ENCODE results near the gene FRMD5.
"Not testable (repeated sequence)": the region's sequence is repeated elsewhere in the genome, so short reads cannot be mapped to it uniquely, and the experiment has no call there.

FRMD5 gene

GRCh38 chr15:43851251-43851650 is 343.8 kb downstream of the FRMD5 start:
- DNase-seq (ENCODE audit: low read depth, low spot score), result no peak

DNA sequence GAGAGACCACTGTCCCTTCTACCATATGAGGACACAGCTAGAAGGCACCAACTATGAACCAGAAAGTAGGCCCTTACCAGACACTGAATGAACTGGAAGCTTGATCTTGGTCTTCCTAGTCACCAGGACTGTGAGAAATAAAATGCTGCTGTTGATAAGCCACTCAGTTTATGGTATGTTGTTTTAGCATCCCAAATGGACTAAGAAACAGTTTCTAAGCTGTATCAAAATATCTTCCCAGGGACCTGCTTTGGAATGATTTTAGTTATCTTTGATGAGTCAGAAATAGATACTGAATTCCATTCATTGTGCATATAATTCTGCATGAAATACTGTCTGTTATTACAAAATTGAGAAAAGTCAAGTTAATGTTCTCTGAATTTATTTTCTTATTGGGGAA is 349.6 kb downstream of the FRMD5 start:
- DNase-seq (ENCODE audit: low read depth, low spot score), result no peak

DNA sequence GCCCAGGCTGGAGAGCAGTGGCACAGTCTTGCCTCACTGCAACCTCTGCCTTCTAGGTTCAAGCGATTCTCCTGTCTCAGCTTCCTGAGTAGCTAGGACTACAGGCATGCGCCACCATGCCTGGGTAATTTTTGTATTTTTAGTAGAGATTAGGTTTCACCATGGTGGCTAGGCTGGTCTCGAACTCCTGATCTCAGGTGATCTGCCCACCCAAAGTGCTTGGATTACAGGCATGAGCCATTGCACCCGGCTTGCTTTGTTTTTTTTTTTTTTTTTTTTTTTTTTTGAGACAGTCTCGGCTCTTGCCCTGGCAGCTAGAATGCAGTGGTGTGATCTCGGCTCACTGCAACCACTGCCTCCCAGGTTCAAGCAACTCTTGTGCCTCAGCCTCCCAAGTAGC is 362.6 kb downstream of the FRMD5 start:
- not testable (repeated sequence) for DNase-seq (ENCODE audit: low read depth, low spot score)

DNA sequence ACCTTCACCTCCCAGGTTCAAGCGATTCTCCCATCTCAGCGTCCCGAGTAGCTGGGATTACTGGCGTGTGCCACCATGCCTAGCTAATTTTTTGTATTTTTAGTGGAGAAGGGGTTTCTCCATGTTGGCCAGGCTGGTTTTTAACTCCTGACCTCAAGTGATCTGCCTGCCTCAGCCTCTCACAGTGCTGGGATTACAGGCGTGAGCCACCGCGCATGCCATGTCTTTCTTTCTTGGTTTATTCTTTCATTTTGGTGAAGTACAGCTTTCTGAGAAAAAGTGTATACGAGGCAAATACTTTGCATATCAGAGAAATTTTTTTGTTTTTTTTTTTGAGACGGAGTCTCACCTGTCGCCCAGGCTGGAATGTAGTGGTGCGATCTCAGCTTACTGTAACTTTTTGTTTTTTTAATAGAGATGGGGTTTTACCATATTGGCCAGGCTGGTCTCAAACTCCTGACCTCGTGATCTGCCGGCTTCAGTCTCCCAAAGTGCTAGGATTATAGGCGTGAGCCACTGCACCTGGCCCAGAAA is 363.5 kb downstream of the FRMD5 start:
- DNase-seq (ENCODE audit: low read depth, low spot score), result not testable (repeated sequence)

GRCh38 chr15:43830691-43831275 is 364.3 kb downstream of the FRMD5 start:
- not testable (repeated sequence) for DNase-seq (ENCODE audit: low read depth, low spot score)

DNA sequence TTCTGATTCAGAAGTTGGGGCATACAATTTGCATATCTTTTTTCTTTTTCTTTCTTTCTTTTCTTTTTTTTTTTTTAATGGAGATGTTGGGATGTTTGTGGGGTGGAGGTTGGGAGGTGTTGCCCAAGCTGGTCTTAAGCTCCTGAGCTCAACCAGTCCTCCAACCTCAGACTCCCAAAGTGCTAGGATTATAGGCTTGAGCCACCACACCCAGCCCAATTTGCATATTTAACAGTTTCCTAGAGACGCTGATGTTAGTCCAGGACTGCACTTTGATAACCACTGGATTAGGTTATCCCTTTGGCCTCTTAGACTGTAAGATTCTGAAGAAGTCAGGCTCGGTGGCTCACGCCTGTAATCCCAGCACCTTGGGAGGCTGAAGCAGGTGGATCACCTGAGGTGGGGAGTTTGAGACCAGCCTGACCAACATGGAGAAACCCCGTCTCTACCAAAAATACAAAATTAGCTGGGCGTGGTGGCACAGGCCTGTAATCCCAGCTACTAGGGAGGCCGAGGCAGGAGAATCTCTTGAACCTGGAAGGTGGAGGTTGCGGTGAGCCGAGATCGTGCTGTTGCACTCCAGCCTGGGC is 365.0 kb downstream of the FRMD5 start:
- DNase-seq (ENCODE audit: low read depth, low spot score), result not testable (repeated sequence)

DNA sequence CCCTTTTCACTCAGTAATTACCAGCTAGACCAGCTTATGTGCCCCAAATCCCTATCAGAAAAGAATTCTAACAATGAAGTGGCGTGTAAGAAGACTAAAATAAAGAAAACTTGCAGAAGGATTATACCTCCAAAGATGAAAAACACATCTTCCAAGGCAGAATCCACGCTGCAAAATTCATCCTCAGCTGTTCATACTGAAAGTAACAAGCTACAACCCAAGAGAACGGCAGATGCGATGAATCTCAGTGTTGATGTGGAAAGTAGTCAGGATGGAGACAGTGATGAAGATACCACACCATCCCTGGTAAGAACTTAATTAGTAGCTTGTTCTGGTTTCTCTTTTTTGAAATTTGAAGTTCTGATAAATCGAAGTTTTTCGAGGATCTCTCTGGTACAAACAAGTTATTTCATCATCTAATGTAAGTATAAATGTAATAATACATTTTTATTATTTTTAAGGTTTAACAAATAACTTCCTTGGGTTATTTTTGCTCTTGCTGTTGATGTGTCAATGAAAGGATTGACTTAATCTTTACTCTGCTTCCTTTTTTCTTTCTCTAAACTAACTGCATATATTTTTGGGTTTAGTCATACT is 366.9 kb downstream of the FRMD5 start:
- DNase-seq (ENCODE audit: low read depth, low spot score), result no peak

DNA sequence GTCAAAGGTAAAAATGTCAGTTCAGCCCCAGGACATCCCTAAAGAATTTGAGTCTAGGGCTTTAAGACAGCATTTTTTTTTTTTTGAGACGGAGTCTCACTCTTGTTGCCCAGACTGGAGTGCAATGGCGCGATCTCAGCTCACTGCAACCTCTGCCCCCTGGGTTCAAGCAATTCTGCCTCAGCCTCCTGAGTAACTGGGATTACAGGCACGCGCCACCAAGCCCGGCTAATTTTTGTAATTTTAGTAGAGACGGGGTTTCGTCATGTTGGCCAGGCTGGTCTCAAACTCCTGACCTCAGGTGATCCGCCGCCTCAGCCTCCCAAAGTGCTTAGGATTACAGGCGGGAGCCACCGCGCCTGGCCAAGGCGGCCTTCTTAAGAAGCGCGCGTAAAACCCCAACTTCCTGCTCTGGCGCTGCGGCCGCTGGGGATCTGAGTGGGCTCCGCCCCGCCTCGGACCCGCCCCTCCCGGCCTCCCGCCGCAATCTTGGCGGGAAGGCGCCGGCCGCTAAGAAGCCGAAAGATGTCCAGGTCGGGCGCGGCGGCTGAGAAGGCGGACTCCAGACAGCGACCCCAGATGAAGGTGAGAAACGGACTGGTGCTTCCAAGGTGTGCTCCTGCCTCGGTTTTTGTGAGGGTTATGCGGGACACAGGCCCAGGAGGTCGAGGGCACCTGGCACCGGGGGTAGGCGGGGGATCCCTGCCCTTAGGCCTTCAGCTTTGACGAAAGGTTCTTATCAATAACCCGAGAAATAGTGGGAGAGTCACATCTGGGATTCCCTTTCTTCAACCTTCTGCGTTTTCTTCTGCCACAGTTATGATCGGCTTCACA is 368.3 kb downstream of the FRMD5 start, which contains the start of gene WDR76:
Gene WDR76 (plus strand): TSS at position 495 of the 834 bp plus-strand sequence. CDS start 31 bp downstream, at position 526.
- DNase-seq (ENCODE audit: low read depth, low spot score), result peak; percentile 93

DNA sequence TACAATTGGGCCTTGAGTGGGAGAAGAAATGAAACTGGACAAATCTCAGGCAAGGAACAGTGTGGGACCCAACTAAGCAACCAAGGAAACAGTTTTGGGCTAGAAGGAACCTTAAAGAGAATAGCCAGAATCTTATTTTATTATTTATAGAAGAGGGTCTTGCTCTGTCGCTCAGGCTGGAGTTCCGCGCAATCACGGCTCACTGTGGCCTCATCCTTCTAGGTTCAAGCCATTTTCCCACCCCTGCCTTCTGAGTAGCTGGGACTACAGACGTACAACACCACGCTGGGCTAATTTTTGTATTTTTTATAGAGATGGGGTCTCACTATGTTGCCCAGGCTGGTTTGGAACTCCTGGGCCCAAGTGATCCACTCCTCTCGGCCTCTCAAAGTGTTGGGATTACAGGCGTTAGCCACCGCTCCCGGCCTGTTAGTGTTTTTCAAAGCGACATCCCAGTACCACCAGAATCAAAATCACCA is 369.0 kb downstream of the FRMD5 start:
- DNase-seq (ENCODE audit: low read depth, low spot score), result peak; percentile 18

GRCh38 chr15:43825305-43825704 is 369.8 kb downstream of the FRMD5 start:
- not testable (repeated sequence) for DNase-seq (ENCODE audit: low read depth, low spot score)

DNA sequence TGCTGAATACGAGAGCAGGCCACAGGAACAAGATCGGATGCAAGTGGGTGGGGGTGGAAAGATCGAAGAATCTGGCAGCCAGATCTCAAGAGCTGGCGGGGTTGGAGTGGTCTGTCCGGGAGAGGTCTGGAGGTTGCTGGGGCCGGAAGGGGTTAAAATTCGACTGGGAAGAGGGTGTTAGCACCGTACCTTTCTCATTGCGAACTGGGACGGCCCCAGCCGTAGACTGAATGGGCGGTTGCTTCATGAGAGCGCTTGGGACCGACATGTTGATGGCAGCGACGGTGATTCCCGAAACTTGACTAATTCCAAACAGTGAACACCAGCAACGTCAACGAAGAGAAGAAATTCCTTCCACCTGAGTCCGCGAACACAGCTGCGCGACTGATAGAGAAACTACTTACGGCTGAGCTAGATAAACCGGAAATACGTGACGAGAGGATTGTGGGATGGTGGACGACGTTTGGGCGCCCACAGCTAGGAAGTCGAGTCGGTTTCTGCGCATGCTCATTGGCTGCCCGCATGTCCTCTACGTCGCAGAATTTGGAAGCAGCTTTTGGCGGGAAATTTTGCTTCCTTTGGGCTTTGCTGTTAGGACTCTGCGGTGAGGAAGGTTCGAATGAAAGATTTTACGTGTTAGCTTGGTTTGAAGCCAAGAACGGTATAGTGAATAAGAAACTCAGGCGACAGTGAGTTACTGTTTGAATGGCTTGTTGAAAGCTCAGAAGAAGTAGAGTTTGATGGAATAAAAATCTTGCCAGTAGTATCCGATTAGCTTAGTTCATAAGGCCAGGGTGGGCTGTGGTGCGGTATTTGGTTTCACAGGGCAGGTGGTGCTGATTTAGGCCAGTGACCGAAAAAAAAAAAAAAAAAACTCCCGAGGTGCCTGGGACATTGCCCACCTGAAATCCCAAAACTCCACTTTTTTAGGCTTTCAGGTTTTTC is 370.5 kb downstream of the FRMD5 start, which contains the start of gene MFAP1:
Gene MFAP1 (minus strand): TSS at position 389 of the 945 bp plus-strand sequence. CDS start 121 bp downstream, at position 268.
- DNase-seq (ENCODE audit: low read depth, low spot score), result peak; percentile 96

GRCh38 chr15:43821505-43821904 is 373.6 kb downstream of the FRMD5 start:
- DNase-seq (ENCODE audit: low read depth, low spot score), result no peak

Measured in ELF-1 (cell line).